Neural progenitor cell (in vitro differentiated cells): ENCODE data around the gene LRRC4B. TPM values are rescaled to one million over a fixed set of nuclear protein-coding genes. Genes with fewer than 3 reads are reported as not detected.

ENCODE experiments used
- DNase-seq: peaks from one replicate; pipeline ENCODE4 v3.0.0-alpha.2; 2016; ENCODE audit warnings: low spot score
- H2AFZ ChIP-seq: fragments of 200-600 bp; sonication (generic); replicated peaks from 2 replicates; pipeline ENCODE4 v1.6.1; 2016; ENCODE audit warnings: antibody characterized with exemption
- H3F3A ChIP-seq: fragments of 200-600 bp; sonication (generic); 2 replicates; pipeline ENCODE4 v1.6.1; 2016; ENCODE audit warnings: antibody characterized with exemption, low read depth
- H3K27ac ChIP-seq: fragments of 200-600 bp; sonication (generic); 2 replicates; pipeline ENCODE4 v1.5.1; 2016; ENCODE audit warnings: mild to moderate bottlenecking
- H3K27me3 ChIP-seq: fragments of 200-600 bp; sonication (generic); 2 replicates; pipeline ENCODE4 v1.6.1; 2016; ENCODE audit warnings: mild to moderate bottlenecking, moderate library complexity
- H3K36me3 ChIP-seq: fragments of 200-600 bp; sonication (generic); 2 replicates; pipeline ENCODE4 v1.5.1; 2016
- H3K4me1 ChIP-seq: fragments of 200-600 bp; sonication (generic); 2 replicates; pipeline ENCODE4 v1.6.1; 2016; ENCODE audit warnings: mixed run types
- H3K4me2 ChIP-seq: fragments of 200-600 bp; sonication (generic); 2 replicates; pipeline ENCODE4 v1.6.1; 2016
- H3K4me3 ChIP-seq: fragments of 200-600 bp; sonication (generic); 2 replicates; pipeline ENCODE4 v1.5.1; 2016
- H3K79me2 ChIP-seq: fragments of 200-600 bp; sonication (generic); 2 replicates; pipeline ENCODE4 v1.6.1; 2016; ENCODE audit warnings: low read depth
- H3K9ac ChIP-seq: fragments of 200-600 bp; sonication (generic); 2 replicates; pipeline ENCODE4 v1.6.1; 2016
- H3K9me3 ChIP-seq: fragments of 200-600 bp; sonication (generic); 2 replicates; pipeline ENCODE4 v1.5.1; 2016; ENCODE audit warnings: low read depth
- H4K20me1 ChIP-seq: fragments of 200-600 bp; sonication (generic); 2 replicates; pipeline ENCODE4 v1.6.1; 2016; ENCODE audit warnings: low read depth
- H3K27ac Mint-ChIP-seq: 3 replicates; pipeline ENCODE4 v1.8.0; 2021; ENCODE audit warnings: mixed read lengths
- H3K27me3 Mint-ChIP-seq: 2 replicates; pipeline ENCODE4 v1.8.0; 2022; ENCODE audit warnings: low read depth, mild to moderate bottlenecking, inconsistent platforms, moderate library complexity, mixed read lengths; ENCODE audit not compliant: insufficient read depth
- H3K36me3 Mint-ChIP-seq: 3 replicates; pipeline ENCODE4 v1.8.0; 2021; ENCODE audit warnings: mixed read lengths
- H3K4me1 Mint-ChIP-seq: 3 replicates; pipeline ENCODE4 v1.8.0; 2021; ENCODE audit warnings: mixed read lengths
- H3K4me3 Mint-ChIP-seq: 3 replicates; pipeline ENCODE4 v1.8.0; 2021; ENCODE audit warnings: mild to moderate bottlenecking, moderate library complexity, mixed read lengths
- H3K9me3 Mint-ChIP-seq: 3 replicates; pipeline ENCODE4 v1.8.0; 2020; ENCODE audit warnings: mixed read lengths
- CTCF ChIP-seq: fragments of 200-600 bp; sonication (generic); IDR thresholded peaks from 2 replicates; pipeline ENCODE4 v1.5.1; 2017; ENCODE audit warnings: antibody characterized with exemption, mild to moderate bottlenecking
- EZH2 ChIP-seq: fragments of 200-600 bp; sonication (generic); IDR thresholded peaks from 2 replicates; pipeline ENCODE4 v1.6.1; 2017; ENCODE audit warnings: antibody characterized with exemption, mild to moderate bottlenecking, moderate library complexity
- EZH2phosphoT487 ChIP-seq: fragments of 200-600 bp; sonication (generic); IDR thresholded peaks from 2 replicates; pipeline ENCODE4 v1.6.1; 2017; ENCODE audit warnings: antibody characterized with exemption
- total RNA-seq: library from RNA; depleted of rRNA; stranded (reverse); fragments of >200 nt; gene quantifications from 2 replicates; pipeline ENCODE4 v1.2.3, GENCODE V29; 2015; ENCODE audit warnings: low replicate concordance

The LRRC4B gene
- total RNA-seq, 1 donor from 2014 or later, result 12.0 TPM

- peak within 1 kb of the TSS; percentile 11 for H3K9ac ChIP-seq
- H3F3A ChIP-seq, result no peaks in the 10 kb centered on the region
- TF ChIP-seq CTCF (no peak), EZH2phosphoT487 (no peak), EZH2 (no peak)
- H3K4me3 Mint-ChIP-seq, result peak within 1 kb of the TSS; percentile 85
- DNase-seq, result peak; percentile 100
- no peak within 1 kb of the TSS for H2AFZ ChIP-seq
- peak within 1 kb of the TSS; percentile 47 for H3K4me3 ChIP-seq
- H3K9me3 ChIP-seq, result no peaks in the 10 kb centered on the region
- H4K20me1 ChIP-seq, result no peaks in the 10 kb centered on the region
- no peaks in the 10 kb centered on the region for H3K36me3 ChIP-seq
- no peaks in the 10 kb centered on the region for H3K36me3 Mint-ChIP-seq
- no peak within 1 kb of the TSS for H3K27ac ChIP-seq
- H3K27me3 Mint-ChIP-seq, result peaks cover 31% of the 10 kb centered on the region
- H3K27me3 ChIP-seq, result no peaks in the 10 kb centered on the region
- peaks cover 49% of the 10 kb centered on the region for H3K4me1 Mint-ChIP-seq
- no peaks in the 10 kb centered on the region for H3K9me3 Mint-ChIP-seq
- H3K79me2 ChIP-seq, result no peaks in the 10 kb centered on the region
- peaks cover 12% of the 10 kb centered on the region for H3K4me1 ChIP-seq
- H3K27ac Mint-ChIP-seq, result peak within 1 kb of the TSS; percentile 76
- peak within 1 kb of the TSS; percentile 69 for H3K4me2 ChIP-seq
Measured at GRCh38 chr19:50511069-50511822, 57.0 kb downstream of the LRRC4B start, which contains the start of gene JOSD2. Gene JOSD2, minus strand, starts transcription at chr19:50511191. Its CDS starts 760 bp downstream, at chr19:50510431.

GRCh38 chr19:50510700-50511068, 57.6 kb downstream of the LRRC4B start:
- no peak overlapping the region for H3K27ac ChIP-seq
- no peaks in the 10 kb centered on the region for H3K79me2 ChIP-seq
- H3K9ac ChIP-seq, result no peak overlapping the region
- H2AFZ ChIP-seq, result no peak overlapping the region
- H3K9me3 ChIP-seq, result no peaks in the 10 kb centered on the region
- H3K36me3 ChIP-seq, result no peaks in the 10 kb centered on the region
- Mint-ChIP-seq H3K9me3 (no peaks in the 10 kb centered on the region), H3K27ac (peak overlapping the region; percentile 76), H3K4me1 (peaks cover 49% of the 10 kb centered on the region), H3K4me3 (peak overlapping the region; percentile 85), H3K27me3 (peaks cover 27% of the 10 kb centered on the region), H3K36me3 (no peaks in the 10 kb centered on the region)
- no peaks in the 10 kb centered on the region for H4K20me1 ChIP-seq
- H3F3A ChIP-seq, result no peaks in the 10 kb centered on the region
- peaks cover 12% of the 10 kb centered on the region for H3K4me1 ChIP-seq
- peak overlapping the region; percentile 47 for H3K4me3 ChIP-seq
- H3K27me3 ChIP-seq, result no peaks in the 10 kb centered on the region
- TF ChIP-seq CTCF (no peak), EZH2 (no peak), EZH2phosphoT487 (no peak)
- peak overlapping the region; percentile 36 for H3K4me2 ChIP-seq
- DNase-seq, result no peak

GRCh38 chr19:50510121-50510670, 58.0 kb downstream of the LRRC4B start:
- Histone ChIP-seq H3K4me1 (peaks cover 12% of the 10 kb centered on the region), H3K4me2 (peak overlapping the region; percentile 36), H3F3A (no peaks in the 10 kb centered on the region), H3K79me2 (no peaks in the 10 kb centered on the region), H3K9ac (no peak overlapping the region), H3K27me3 (no peaks in the 10 kb centered on the region), H3K36me3 (no peaks in the 10 kb centered on the region), H3K9me3 (no peaks in the 10 kb centered on the region), H3K4me3 (peak overlapping the region; percentile 47), H3K27ac (no peak overlapping the region), H2AFZ (no peak overlapping the region), H4K20me1 (no peaks in the 10 kb centered on the region)
- TF ChIP-seq CTCF, result no peak
- no peak for TF ChIP-seq EZH2
- TF ChIP-seq EZH2phosphoT487, result no peak
- peaks cover 49% of the 10 kb centered on the region for H3K4me1 Mint-ChIP-seq
- H3K27me3 Mint-ChIP-seq, result peaks cover 27% of the 10 kb centered on the region
- peak overlapping the region; percentile 76 for H3K27ac Mint-ChIP-seq
- H3K36me3 Mint-ChIP-seq, result no peaks in the 10 kb centered on the region
- DNase-seq, result peak; percentile 35
- H3K9me3 Mint-ChIP-seq, result no peaks in the 10 kb centered on the region
- peak overlapping the region; percentile 85 for H3K4me3 Mint-ChIP-seq
